Regular cardiac myocyte (primary cell): ENCODE results near the gene SF3A1. TPM values are rescaled to one million over a fixed set of nuclear protein-coding genes. Genes with fewer than 3 reads are reported as not detected.

Experiments
- total RNA-seq: library from RNA; depleted of rRNA; stranded (reverse); fragments of >200 nt; gene quantifications from 2 replicates; pipeline ENCODE4 v1.2.3, GENCODE V29; 2014

SF3A1 gene
- 10.4 and 11.7 TPM in 2 replicates for total RNA-seq

GRCh38 chr22:30356449-30357235 is at the start of gene SF3A1, which contains the start of gene CCDC157:
Gene SF3A1 (minus strand): TSS chr22:30356894. CDS start chr22:30356792, 102 bp downstream.
Gene CCDC157 (plus strand): TSS chr22:30357007. CDS start chr22:30366001, 8,994 bp downstream.

DNA sequence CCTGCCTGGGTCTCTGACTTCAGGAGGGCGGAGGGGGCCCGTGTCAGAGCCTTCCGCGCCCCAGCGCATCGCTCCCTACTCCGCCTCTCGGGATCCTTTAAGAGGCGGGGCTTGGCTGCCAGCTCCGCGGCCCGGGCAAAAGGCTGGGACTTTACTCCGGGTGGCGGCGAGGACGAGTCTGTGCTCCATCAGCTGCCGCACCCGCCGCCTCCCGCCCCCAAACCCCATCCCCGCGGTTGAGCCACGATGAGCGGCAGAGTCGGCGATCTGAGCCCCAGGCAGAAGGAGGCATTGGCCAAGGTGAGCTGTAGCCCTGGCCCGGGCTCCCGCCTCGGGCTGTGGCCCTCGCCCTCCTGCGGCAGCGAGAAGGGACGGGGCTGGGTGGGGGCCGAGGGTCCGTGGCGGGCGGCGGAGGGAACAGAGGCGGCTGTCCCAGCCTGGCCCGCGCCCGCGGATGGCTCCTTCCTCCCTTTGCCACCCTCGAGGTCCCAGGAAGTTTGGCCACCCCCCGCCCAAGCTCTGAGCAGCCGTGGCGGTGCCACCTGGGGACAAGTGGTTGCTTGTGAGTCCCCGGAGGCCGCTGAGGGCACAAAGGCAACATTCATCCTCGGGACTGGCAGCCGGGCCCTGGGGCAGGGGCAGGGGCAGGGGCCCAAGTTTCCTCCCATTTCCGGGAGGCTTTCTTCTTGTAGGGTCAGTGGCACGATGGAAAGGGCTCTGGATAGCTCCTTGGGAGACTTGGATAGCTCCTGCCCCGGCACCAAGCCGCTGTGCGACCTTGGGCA is 40.4 kb upstream of the SF3A1 start, which contains the start of gene SEC14L2:
SEC14L2 (plus strand) TSS at position 148 of the 785 bp plus-strand sequence; CDS start at position 247, 99 bp downstream.

GRCh38 chr22:30386960-30387827 is 30.5 kb upstream of the SF3A1 start, which contains the start of gene RNF215:
Gene RNF215 (minus strand): TSS chr22:30387411. CDS start chr22:30387313, 98 bp downstream.

DNA sequence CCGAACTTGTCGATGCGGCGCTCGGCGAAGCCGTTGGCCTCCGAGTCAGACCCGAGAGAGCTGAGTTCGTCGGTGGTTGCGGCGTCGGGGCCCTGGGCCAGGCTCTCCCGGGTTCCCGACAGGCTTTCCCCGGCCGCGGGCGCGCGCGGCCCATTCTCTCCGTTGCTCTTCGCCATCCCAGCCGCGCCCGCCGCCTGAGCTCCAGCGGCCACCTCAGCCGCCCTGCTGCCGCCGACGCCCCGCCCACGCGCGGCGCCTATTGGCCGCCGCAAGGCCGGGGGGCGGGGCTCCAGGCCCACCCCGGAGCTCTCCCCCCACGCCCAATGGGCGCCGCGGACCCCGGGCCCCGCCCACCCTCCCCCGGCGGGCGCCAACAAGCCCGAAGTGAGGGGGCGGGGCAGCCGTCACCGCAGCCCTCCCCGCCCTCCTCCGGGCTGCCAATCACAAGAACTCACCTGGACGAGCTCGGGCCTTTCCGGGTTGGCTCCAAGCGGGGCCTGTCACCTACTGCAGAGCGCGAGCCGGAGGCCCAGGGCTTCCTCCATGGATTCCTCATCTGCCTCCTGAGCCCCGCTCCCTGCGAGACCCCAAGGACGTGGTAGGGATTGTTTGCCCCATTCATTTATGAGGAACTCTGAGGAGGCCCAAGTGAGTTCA is 29.9 kb downstream of the SF3A1 start, which contains the start of gene TBC1D10A:
TBC1D10A (minus strand) TSS at position 236 of the 657 bp plus-strand sequence; CDS start at position 176, 60 bp downstream.

DNA sequence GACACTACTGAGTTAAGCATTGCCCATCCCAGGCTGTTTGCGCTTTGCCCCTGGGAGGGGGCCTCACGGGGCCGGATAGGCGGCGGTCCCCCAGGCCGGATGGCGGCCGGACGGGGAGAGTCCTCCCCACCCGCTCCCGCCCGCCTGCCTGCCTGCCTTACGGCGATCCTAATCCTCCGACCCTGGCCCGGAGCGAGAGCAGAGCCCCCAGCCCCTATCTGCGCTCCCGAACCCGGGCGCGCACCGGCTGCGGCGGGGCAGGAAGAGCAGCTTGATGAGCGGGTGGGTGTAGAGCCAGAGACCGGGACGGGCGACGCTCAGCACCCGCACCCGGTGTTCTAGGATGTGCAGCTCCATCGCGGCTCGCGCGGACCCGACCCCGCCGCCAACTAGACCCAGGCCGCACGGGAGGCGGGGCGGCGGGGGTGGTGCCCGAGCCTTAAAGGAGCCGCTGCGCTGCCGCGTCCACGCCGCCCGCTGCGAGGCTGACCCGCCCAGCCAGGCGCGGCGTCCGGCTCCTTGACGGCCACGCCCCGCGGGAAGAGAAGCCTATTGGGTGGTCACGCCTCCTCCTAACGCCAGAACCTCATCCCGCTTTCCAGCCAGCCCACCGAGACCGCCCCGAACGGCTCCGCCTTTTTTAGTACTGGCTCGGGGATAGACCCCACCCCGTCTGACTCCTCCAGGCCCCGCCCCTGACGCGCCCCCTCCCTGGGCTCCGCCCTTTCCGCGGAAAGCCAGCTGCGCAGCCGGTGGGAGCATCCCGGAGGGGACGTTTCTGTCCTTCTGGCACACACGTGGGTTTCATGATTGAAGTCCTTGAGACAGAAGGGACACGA is 67.3 kb downstream of the SF3A1 start, which contains the start of gene CASTOR1:
CASTOR1 (minus strand) TSS at position 365 of the 839 bp plus-strand sequence; CDS start at position 357, 8 bp downstream.

Other genes with a start within 250 kb of the SF3A1 start
- 79.2 and 97.8 TPM in 2 replicates for gene LIF, start 110.1 kb downstream of the SF3A1 start, total RNA-seq
- not detected in 2 replicates for gene OSM, start 90.0 kb downstream of the SF3A1 start, total RNA-seq
- 6.3 and 10.1 TPM in 2 replicates for gene CASTOR1, start 67.4 kb downstream of the SF3A1 start, total RNA-seq
- 17.6 and 18.0 TPM in 2 replicates for gene TBC1D10A, start 30.0 kb downstream of the SF3A1 start, total RNA-seq
- 1.1 and 1.7 TPM in 2 replicates for gene CCDC157, start 113 bp upstream of the SF3A1 start, total RNA-seq
- 27.6 and 44.5 TPM in 2 replicates for gene RNF215, start 30.5 kb upstream of the SF3A1 start, total RNA-seq
- gene SEC14L2, start 40.1 kb upstream of the SF3A1 start, total RNA-seq = 19.2 and 23.8 TPM in 2 replicates
- gene MTFP1, start 68.9 kb upstream of the SF3A1 start, total RNA-seq = 13.2 and 31.2 TPM in 2 replicates
- gene SEC14L3, start 115.1 kb upstream of the SF3A1 start, total RNA-seq = not detected in 2 replicates
- 0.19 TPM in 1 of 2 replicates, not detected in the other for gene SEC14L4, start 148.8 kb upstream of the SF3A1 start, total RNA-seq
- 0.28 TPM in 1 of 2 replicates, not detected in the other for gene SEC14L6, start 189.8 kb upstream of the SF3A1 start, total RNA-seq
- 0.28 TPM in 1 of 2 replicates, not detected in the other for gene GAL3ST1, start 217.8 kb upstream of the SF3A1 start, total RNA-seq
- gene PES1, start 235.0 kb upstream of the SF3A1 start, total RNA-seq = 79.8 and 119 TPM in 2 replicates